GDM1 (cell line): ENCODE data around the gene DLEC1.
"Not testable (repeated sequence)": the region's sequence is repeated elsewhere in the genome, so short reads cannot be mapped to it uniquely, and the experiment has no call there.

Experiments
- DNase-seq: peaks from one replicate; lab custom pipeline; 2025; lab: John Stamatoyannopoulos, UW

Gene DLEC1

DNA sequence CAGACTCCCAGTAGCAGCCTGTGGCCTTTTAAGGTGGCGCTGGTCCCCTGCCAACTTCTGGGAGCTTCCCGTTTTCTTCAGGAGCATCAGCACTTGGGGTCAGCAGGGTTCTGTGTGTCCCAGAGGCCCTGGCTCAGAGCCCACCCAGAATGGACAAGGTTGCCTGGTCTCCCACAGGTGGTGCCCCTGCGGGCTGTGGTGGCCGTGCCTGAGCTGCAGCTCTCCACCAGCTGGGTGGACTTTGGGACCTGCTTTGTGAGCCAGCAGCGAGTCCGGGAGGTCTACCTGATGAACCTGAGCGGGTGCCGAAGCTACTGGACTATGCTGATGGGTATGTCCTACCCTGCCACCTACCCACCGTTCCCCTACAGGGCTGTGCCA lies 82.4 kb downstream of the DLEC1 start:
- DNase-seq: no peak

DNA sequence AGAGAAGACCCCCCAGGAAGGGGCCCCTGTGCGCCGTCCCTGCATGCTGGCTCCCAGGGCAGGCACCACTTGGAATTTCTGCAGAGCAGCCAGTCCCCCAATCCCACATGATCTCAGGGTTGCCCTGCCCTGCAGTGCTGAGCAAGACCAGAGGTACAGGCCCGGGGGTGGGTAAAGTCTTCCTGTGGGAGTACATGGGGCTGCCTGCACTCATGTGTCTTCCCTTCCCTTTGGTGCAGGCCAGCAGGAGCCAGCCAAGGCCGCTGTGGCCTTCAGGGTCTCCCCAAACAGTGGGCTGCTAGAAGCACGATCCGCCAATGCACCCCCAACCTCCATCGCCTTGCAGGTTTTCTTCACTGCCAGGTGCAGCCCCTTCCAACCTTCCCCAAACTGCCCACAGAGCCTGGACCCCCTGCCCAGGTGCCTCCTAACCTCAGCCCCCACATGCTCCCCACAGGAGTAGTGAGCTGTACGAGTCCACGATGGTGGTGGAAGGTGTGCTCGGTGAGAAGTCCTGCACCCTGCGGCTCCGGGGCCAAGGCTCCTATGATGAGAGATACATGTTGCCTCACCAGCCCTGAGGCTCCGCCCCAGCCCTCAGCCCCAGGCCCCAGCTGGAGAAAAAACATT lies 82.9 kb downstream of the DLEC1 start:
- no peak for DNase-seq

DNA sequence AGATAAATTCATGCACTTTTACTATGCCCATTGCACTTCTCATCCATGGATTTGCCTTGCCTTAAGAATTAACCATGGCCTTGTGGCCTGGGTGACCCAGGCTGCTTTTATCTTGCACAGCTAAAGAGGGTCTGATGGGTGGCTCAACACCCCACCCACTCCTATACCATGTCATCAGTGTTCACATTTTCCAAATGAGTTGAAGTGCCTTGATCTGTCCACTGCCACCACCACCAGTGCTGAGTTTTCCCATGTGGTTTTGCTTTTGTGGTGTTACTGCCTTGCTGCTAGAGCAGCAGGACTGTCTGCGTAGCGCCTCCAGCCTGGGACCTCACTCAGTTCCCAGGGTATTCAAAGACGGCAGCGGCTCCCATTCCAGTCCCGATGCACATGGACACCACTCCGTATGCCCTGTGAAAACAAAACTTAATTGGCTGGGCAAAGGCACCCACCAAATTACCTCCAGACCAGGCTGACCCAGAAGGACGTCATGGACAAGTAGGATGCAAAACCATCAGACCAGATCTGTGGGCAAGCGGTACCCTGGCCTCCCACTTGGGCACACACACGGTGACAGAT lies 83.8 kb downstream of the DLEC1 start:
- DNase-seq: no peak

DNA sequence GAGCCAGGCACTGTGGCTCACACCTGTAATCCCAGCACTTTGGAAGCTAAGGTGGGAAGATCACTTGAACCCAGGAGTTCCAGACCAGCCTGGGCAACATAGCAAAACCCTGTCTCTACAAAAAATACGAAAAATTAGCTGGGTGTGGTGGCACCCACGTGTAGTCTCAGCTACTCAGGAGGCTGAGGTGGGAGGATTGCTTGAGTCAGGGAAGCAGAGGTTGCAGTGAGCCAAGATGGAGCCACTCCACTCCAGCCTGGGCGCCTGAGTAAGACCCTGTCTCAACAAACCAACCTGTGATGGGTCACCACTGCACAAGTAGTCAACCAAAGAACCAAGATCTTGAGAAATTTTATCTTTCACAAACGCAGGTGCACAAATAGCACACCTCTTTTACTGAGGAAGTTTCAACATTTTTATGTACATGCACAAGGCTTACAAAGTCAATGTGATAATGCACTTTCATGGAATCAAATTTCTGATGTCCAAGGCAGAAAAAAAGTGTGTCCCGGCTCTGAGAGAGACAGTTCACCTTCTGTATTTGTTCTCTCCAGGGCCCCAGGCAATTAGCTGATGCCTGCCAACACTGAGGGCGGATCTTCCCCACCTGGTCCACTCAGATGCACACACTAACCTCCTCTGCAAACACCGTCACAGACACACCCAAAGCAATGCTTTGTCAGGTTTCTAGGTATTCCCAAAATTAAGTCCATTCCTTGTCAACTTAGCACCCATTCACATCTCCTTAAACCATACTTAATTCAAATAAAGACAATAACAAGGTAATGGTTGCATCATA lies 85.5 kb downstream of the DLEC1 start:
- no peak for DNase-seq

DNA sequence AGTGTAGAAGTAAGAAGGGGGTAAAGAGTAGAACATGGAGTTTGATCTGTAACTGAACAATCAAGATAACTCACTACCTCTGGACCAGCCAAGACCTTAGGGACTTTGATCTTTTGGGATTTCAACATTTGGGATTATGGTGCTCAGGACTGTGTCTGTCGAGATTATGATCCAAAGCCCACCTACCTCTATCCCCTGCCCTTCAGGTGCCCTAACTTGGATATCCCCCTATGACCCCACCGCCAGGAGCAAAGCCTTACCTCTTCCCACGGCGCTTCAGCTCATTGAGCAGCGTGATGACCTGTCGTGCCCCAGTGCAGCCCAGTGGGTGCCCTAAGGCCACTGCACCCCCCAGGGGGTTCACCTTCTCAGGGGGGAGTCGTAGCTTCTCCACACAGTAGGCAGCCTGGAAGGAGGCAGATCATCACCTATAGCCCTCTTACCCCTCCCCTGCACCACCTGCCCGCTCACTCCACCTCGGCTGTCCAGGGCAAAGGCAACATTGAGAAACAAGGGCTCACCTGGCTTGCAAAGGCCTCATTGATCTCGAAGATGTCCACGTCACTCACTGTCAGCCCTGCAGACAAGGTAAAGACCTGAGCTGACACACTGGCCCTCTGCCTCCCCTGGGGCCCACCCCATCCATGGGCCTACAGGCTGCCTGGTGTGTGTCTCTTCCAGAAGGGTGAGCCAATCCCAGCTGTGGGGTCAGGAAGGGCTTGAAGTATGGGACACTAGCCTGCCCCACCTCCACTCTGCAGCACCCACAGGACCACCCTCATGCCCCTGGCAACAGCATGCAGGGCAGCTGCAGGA lies 86.5 kb downstream of the DLEC1 start:
- no peak for DNase-seq

DNA sequence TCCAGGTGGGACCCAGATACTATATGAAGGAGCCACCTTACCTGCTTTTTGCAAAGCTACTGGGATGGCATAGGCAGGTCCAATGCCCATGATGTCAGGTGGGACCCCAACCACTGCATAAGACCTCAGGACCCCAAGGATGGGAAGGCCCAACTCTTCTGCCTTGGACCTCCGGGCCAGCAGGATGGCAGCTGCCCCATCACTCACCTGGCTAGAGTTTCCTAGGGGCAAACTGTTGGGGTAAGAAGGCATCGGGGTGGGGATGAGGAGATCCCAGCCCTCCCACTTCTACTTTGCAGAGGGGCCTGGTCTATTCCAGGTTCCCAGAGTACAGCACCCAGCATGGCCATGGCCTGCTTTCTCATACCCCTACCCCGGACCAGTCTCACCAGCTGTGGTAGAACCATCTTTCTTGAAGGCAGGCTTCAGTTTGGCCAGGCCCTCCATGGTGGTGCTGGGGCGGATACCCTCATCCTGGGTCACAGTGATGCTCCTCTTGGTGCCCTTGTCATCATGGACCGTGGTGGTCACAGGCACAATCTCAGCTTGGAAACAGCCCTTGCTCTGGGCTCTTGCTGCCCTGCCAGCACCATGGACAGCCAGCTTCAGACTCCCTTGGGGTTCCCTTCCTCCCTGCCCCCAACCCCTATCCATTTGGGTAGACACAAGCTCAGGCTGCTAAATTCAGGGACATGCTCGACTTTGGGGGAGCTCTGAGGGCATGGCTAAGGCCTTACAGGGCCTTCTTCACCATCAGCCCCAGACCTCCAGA lies 87.3 kb downstream of the DLEC1 start:
- DNase-seq: no peak

DNA sequence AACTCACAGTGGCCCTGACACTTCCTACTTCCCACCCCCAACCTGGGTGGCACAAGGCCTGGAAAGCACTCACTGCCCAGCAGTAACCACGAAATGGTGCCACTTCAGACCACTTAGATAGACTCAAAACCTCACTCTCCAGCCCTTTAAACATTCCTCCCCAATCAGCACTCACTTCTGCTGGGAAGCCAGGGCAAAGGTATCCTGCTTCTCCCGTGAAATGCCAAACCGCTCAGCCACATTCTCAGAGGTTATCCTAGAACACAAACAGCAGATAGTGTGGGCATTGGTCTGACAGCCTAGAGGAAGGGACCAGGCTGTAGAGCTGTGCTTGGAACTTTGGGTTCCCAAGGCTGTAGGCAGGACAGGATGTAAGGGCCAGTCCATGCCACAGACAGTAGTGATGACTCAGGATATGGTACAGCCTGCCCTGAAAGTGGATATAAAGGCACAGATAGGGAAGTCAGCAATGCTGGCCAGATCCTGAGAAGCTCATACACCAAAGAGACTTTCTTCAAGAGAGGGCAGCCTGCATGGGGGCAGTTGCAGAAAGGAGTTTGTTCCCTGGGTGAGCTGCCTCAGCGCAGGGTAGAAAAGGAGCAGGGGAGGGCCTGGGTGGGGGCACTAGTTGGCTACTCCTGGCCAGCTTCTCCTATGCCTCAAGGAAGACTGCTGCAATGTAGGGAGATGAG lies 88.7 kb downstream of the DLEC1 start:
- no peak for DNase-seq

DNA sequence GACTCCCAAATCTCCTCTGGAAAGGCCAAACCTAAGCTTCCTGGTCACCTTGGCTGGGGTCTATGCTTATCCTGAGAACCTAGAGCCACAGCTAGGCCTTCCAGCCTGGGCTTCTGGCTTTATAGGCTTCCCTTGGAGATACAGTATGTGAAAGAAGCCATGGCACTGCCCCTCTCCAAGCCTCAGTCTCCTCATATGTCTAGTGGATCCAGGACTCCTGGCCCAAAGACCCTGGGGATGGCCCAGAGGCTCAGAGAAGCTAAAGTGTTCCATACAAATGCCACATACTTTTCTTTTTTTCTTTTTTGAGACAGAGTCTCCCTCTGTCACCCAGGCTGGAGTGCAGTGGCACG lies 89.3 kb downstream of the DLEC1 start:
- DNase-seq: no peak

DNA sequence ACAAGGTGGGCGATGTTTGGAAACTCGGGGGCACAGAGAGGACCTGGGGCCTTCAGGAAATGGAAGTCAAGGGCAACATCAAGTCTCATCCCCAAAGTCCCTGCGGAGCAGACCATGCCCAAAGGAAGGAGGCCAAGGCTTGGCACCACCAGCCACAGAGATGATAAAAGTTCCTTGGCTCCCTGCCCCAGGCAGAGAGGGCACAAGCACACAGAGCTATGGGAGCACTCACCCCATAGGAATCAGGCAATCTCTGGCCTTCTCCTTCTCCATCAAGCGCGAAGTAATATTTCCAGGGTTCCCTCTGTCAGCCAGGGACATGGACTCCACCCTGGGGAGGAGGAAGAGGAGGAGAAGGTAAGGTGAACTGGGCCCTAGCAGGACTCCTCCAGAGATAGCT lies 90.0 kb downstream of the DLEC1 start:
- no peak for DNase-seq

DNA sequence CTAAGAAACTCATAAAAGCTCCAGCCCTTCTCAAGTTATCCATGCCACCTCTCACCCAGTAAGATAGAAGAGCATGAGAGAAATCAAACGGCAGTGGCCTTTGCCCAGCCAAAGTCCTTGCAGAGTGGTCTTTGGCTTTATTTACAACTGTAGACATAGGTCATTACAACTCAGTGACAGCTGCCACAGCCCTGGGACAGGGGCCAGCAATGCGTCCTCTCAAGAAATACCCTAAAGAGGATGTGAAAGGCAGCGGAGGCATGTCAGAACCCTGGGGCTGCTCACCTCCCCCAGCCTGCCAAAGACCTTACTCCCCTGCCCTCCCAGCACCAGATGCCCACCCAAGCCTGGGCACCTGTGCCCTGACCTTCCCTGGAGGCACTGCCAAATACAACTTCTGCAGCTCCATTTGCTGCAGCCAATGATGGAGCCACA lies 91.6 kb downstream of the DLEC1 start:
- no peak for DNase-seq

DNA sequence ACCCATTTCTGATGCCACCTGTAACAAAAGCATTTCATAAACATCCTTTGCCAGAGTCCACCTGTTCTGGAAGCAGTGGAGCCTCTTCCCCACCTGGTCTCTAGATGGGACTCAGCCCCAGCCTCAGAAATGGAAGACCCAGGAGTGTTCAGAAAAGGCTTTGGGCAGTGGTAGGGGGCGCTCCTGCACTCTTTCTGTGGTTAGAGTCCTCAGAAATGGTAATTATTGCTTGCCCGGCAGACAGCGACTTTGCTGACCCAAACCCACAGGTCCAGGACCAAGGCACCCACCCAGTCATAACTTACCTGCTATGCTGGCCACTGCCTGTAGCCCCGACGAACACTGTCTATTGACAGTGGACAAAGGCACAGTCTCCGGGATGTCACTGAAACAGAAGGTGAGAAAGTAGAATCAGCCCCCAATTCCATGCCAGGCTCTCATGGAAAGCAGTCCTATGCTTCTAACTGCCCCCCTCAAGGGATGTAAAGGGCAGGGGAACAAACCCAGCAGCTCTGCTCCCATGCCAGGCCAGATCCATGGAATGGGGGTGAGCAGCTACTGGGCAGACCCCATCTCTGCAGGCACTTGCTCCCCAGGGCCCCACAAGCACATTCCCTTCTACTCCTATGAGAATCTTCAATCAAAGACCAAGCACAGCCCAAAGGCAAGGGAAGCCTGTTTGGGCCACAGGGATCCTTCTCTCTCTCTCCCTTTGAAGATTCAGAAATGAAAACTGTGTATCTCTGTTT lies 92.8 kb downstream of the DLEC1 start:
- no peak for DNase-seq

DNA sequence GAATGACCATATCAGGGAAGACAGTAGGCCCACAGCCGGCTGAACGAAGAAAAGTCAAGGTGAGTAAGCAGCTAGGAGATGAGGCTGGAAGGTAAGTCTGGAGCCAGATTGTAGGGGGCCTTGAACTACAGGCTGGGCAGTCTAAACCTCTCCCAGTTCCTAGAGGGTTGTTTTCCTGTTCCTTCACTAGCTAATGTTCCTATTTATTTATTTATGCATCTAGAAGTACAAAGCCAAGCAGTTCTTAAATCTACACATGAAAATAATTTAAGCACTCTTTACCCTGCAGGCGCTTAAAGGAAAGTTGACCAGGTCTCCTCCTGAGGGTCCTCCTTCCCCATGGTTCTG lies 94.2 kb downstream of the DLEC1 start:
- no peak for DNase-seq

DNA sequence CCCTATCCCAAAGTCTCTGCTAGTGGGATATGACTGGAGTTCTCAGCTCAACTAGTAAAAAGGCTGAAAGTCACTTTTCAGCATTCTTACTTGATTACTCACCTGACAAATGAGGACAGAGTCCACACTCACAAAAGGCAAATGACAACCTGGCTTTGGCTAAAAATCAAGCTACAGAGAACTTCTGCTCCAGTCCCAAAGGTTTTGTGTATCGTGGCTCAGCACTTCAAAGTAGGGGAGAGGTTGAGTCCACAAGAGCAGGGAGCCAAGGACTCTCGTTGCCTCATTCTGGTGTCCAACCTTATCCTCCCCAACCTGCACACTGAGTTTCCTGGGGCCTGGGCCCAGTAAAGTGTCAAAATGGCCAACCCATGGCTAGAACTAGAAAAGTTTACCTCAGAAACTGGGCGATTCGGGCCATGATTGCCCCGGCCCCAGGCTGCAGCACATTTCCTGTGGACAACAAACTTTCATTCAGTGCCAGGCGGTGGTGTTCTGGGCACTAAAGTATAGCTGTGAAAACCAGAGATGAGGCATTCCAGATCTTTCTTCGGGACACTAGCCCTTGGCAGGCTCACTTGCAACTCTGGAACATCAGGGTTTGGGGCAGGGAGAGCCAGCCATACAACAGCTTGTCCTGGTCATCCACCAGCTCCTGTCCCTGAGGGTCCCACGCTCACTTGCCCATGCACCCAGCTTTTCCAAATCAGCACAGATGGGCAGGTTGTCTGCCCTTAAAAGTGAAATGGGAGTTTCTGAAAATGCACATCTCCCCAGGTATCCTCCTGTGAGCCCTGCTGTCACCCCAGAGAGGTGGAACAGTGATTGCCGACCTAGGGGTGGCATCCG lies 94.8 kb downstream of the DLEC1 start:
- no peak for DNase-seq

DNA sequence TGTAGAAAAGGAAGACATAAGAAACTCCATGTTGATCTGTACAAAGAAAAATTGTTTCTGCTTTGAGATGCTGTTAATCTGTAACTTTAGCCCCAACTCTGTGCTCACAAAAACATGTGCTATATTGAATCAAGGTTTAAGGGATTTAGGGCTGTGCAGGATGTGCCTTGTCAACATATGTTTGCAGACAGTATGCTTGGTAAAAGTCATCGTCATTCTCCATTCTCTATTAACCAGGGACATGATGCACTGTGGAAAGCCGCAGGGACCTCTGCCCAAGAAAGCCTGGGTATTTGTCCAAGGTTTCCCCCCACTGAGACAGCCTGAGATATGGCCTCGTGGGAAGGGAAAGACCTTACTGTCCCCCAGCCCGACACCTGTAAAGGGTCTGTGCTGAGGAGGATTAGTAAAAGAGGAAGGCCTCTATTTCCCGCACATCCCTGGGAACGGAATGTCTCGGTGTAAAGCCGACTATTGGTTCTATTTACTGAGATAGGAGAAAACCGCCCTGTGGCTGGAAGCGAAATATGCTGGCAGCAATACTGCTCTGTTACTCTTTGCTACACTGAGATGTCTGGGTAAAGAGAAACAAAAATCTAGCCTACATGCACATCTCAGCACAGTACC lies 95.6 kb downstream of the DLEC1 start:
- DNase-seq: not testable (repeated sequence)

DNA sequence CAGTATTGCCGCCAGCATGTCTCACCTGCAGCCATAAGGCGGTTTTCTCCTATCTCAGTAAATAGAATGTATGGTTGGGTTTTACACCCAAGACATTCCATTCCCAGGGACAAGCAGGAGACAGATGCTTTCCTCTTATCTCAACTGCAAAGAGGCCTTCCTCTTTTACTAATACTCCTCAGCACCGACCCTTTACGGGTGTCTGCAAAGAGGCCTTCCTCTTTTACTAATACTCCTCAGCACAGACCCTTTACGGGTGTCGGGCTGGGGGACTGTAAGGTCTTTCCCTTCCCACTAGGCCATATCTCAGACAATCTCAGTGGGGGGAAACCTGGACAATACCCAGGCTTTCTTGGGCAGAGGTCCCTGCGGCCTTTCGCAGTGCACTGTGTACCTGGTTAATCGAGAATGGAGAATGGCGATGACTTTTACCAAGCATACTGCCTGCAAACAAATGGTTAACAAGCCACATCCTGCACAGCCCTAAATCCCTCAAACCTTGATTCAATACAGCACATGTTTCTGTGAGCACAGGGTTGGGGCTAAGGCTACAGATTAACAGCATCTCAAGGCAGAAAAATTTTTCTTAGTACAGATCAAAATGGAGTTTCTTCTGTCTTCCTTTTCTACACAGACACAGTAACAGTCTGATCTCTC lies 96.7 kb downstream of the DLEC1 start:
- DNase-seq: peak; percentile 11

DNA sequence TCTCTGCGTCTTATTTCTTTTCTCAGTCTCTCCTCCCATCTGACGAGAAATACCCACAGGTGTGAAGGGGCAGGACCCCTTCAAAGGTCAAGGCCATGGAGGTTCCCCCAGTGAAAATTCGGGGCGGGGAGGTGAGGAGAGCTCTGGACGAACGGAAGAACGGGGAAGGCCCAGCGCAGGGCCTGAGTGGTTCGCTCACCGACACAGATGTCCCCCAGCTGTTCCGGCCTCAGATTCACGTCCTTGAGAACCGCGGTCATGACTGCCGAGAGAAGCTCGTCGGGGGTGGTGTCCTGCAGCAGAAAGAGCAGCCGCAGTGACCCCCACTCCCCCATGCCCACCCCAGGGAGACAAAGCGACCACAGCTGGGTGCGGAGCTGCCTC lies 97.4 kb downstream of the DLEC1 start:
- no peak for DNase-seq

DNA sequence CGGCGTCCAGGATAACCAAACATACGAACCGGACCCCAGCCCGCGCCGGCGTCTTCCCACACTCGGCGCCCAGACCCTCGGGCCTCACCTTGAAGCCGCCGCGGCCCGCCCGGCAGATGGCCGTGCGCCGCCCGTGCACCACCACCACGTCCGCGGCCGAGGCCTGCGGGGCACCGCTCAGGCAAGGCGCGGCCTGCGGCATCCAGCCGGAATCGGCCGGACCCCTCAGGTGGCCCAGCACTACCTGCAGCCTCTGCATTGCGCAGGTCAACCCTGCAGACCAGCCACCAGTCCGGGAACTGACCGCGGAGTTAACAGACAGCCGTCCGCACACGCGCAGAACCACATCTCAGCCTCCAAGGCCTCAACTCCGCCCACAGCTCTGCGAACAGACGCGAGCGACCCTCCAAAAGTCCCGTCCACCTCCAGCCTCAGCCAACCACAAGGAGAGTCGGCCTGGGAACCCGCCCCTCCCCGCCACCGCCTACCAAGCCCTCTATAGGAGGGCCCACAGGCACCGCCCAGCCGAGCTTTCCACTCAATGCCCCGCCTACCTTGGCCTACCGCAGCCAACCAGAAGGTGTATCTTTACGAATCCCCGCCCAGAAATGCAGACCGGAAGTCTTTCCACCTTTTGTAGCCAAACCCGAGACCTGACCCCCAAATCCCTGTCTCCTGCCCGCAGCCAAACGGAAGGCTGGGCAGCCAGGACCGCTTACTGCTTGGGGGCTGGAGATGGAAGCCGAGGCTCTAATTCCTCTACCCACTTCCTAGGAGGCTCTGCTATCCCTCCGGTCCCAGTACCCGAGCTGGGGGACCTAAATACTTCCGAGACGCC lies 98.0 kb downstream of the DLEC1 start, which contains the start of gene ACAA1:
ACAA1 (minus strand) TSS at position 351 of the 838 bp plus-strand sequence; CDS start at position 259, 92 bp downstream.
- peak; percentile 98 for DNase-seq
